Kidney capillary endothelial cell (primary cell): ENCODE data around the gene PLEKHM3.
"Not testable (repeated sequence)": the region's sequence is repeated elsewhere in the genome, so short reads cannot be mapped to it uniquely, and the experiment has no call there.

ENCODE experiments used
- DNase-seq: peaks from one replicate; pipeline ENCODE4 v3.0.0-alpha.2; 2018; ENCODE audit warnings: low spot score

The PLEKHM3 gene

GRCh38 chr2:207920321-207920720 is 105.0 kb downstream of the PLEKHM3 start:
- no peak for DNase-seq

GRCh38 chr2:207919164-207919919 is 106.0 kb downstream of the PLEKHM3 start:
- DNase-seq = no peak

GRCh38 chr2:207914716-207915115 is 110.6 kb downstream of the PLEKHM3 start:
- DNase-seq = no peak

- DNase-seq = no peak
Observed at GRCh38 chr2:207913772-207914358, 111.5 kb downstream of the PLEKHM3 start.

- no peak for DNase-seq
Observed at GRCh38 chr2:207911856-207912255, 113.5 kb downstream of the PLEKHM3 start.

- no peak for DNase-seq
Observed at GRCh38 chr2:207911215-207911614, 114.1 kb downstream of the PLEKHM3 start.

- not testable (repeated sequence) for DNase-seq
Observed at GRCh38 chr2:207906495-207906894, 118.8 kb downstream of the PLEKHM3 start.

- no peak for DNase-seq
Observed at GRCh38 chr2:207905546-207905945, 119.8 kb downstream of the PLEKHM3 start.

- DNase-seq = no peak
Observed at GRCh38 chr2:207903236-207903635, 122.1 kb downstream of the PLEKHM3 start.

- DNase-seq = no peak
Observed at GRCh38 chr2:207902821-207903220, 122.5 kb downstream of the PLEKHM3 start.

GRCh38 chr2:207901829-207902228 is 123.5 kb downstream of the PLEKHM3 start:
- no peak for DNase-seq

GRCh38 chr2:207901401-207901800 is 123.9 kb downstream of the PLEKHM3 start:
- DNase-seq = no peak

- no peak for DNase-seq
Observed at GRCh38 chr2:207898354-207898695, 127.0 kb downstream of the PLEKHM3 start.

GRCh38 chr2:207897541-207898353 is 127.6 kb downstream of the PLEKHM3 start:
- DNase-seq = no peak

GRCh38 chr2:207896525-207897285 is 128.6 kb downstream of the PLEKHM3 start:
- DNase-seq = no peak

GRCh38 chr2:207895274-207895860 is 130.0 kb downstream of the PLEKHM3 start:
- no peak for DNase-seq

- DNase-seq = no peak
Observed at GRCh38 chr2:207892716-207893402, 132.5 kb downstream of the PLEKHM3 start.

GRCh38 chr2:207891086-207891844 is 134.1 kb downstream of the PLEKHM3 start:
- DNase-seq = no peak

GRCh38 chr2:207887500-207887899 is 137.8 kb downstream of the PLEKHM3 start:
- no peak for DNase-seq

- DNase-seq = no peak
Observed at GRCh38 chr2:207885010-207885409, 140.3 kb downstream of the PLEKHM3 start.

GRCh38 chr2:207884127-207884526 is 141.2 kb downstream of the PLEKHM3 start:
- no peak for DNase-seq
